Natural killer cell treated with Interleukin-12 subunit alpha and Interleukin-12 subunit beta and Interleukin-15 and Interleukin-18, amount 100 ng/mL, for 72 hours (primary cell): ENCODE measurements around the gene CHTF18. TPM values are rescaled to one million over a fixed set of nuclear protein-coding genes. Genes with fewer than 3 reads are reported as not detected.

Experiments used
- ATAC-seq, 2 donors: fragments of 150-1000 bp; cut with Tn5 transposase in 1 of 2; sonication (Bioruptor Pico), chemical (Tn5 transposase) in 1 of 2; 2 replicates each; pipeline ENCODE4 v1.10.0; 2021
- DNase-seq: peaks from one replicate; pipeline ENCODE4 v3.0.0; 2022; ENCODE audit warnings: low spot score
- H3K27ac Mint-ChIP-seq, 2 donors: 1 replicate in 1 of 2; 2 replicates in 1 of 2; pipeline ENCODE4 v1.8.0; 2022; ENCODE audit warnings: mixed read lengths in 2 of 2, mild to moderate bottlenecking in 1 of 2, moderate library complexity in 1 of 2
- H3K27me3 Mint-ChIP-seq, 2 donors: 1 replicate in 1 of 2; 2 replicates in 1 of 2; pipeline ENCODE4 v1.8.0; 2022; ENCODE audit warnings: mixed read lengths in 2 of 2
- H3K36me3 Mint-ChIP-seq: one replicate; pipeline ENCODE4 v1.8.0; 2022; ENCODE audit warnings: mixed read lengths
- H3K4me1 Mint-ChIP-seq, 2 donors: 1 replicate in 1 of 2; 2 replicates in 1 of 2; pipeline ENCODE4 v1.8.0; 2022; ENCODE audit warnings: low read depth in 2 of 2, mixed read lengths in 2 of 2, mild to moderate bottlenecking in 1 of 2
- H3K4me3 Mint-ChIP-seq: one replicate; pipeline ENCODE4 v1.8.0; 2022; ENCODE audit warnings: mixed read lengths
- H3K9me3 Mint-ChIP-seq: 2 replicates; pipeline ENCODE4 v1.8.0; 2022; ENCODE audit warnings: mixed read lengths
- total RNA-seq, 2 donors: library from RNA; stranded (reverse); gene quantifications; one replicate each; pipeline ENCODE4 v1.2.3, GENCODE V29; 2022

The CHTF18 gene
- total RNA-seq, 2 donors from 2014 or later, result 70.7 to 210 TPM

- Mint-ChIP-seq H3K36me3 (no peaks in the 10 kb centered on the region), H3K9me3 (no peaks in the 10 kb centered on the region), H3K27ac (no peak overlapping the region), H3K27me3 (no peaks in the 10 kb centered on the region), H3K4me1 (no peaks in the 10 kb centered on the region), H3K4me3 (no peak overlapping the region)
- DNase-seq, result no peak
- no peak for ATAC-seq
These were observed 24.2 kb upstream of the CHTF18 start for GRCh38 chr16:764184-764750.

- H3K36me3 Mint-ChIP-seq, result no peaks in the 10 kb centered on the region
- no peaks in the 10 kb centered on the region for H3K4me1 Mint-ChIP-seq
- DNase-seq (no peak), ATAC-seq (no peak)
- H3K4me3 Mint-ChIP-seq, result no peak overlapping the region
- no peaks in the 10 kb centered on the region for H3K9me3 Mint-ChIP-seq
- no peak overlapping the region for H3K27ac Mint-ChIP-seq
- H3K27me3 Mint-ChIP-seq, result no peaks in the 10 kb centered on the region
These were observed 23.5 kb upstream of the CHTF18 start for GRCh38 chr16:764848-765487.

- Mint-ChIP-seq H3K36me3 (no peaks in the 10 kb centered on the region), H3K4me1 (no peaks in the 10 kb centered on the region), H3K27ac (no peak overlapping the region), H3K27me3 (no peaks in the 10 kb centered on the region), H3K9me3 (no peaks in the 10 kb centered on the region), H3K4me3 (no peak overlapping the region)
- no peak for DNase-seq
- no peak for ATAC-seq
These were observed 22.9 kb upstream of the CHTF18 start for GRCh38 chr16:765488-765865.

GRCh38 chr16:766008-766819, 22.2 kb upstream of the CHTF18 start:
- DNase-seq (no peak), ATAC-seq (no peak)
- Mint-ChIP-seq H3K9me3 (no peaks in the 10 kb centered on the region), H3K27me3 (no peaks in the 10 kb centered on the region), H3K4me3 (no peak overlapping the region), H3K4me1 (no peaks in the 10 kb centered on the region), H3K36me3 (no peaks in the 10 kb centered on the region), H3K27ac (no peak overlapping the region)

- Mint-ChIP-seq H3K9me3 (no peaks in the 10 kb centered on the region), H3K36me3 (no peaks in the 10 kb centered on the region), H3K27me3 (no peaks in the 10 kb centered on the region), H3K4me3 (no peak overlapping the region), H3K4me1 (no peaks in the 10 kb centered on the region), H3K27ac (no peak overlapping the region)
- ATAC-seq (no peak), DNase-seq (no peak)
These were observed 21.4 kb upstream of the CHTF18 start for GRCh38 chr16:766820-767640.

- H3K27me3 Mint-ChIP-seq, result no peaks in the 10 kb centered on the region
- no peak overlapping the region for H3K4me3 Mint-ChIP-seq
- ATAC-seq (no peak), DNase-seq (no peak)
- no peaks in the 10 kb centered on the region for H3K36me3 Mint-ChIP-seq
- H3K4me1 Mint-ChIP-seq, result no peaks in the 10 kb centered on the region
- H3K9me3 Mint-ChIP-seq, result no peaks in the 10 kb centered on the region
- no peak overlapping the region for H3K27ac Mint-ChIP-seq
These were observed 20.6 kb upstream of the CHTF18 start for GRCh38 chr16:767743-768235.

- no peaks in the 10 kb centered on the region for H3K9me3 Mint-ChIP-seq
- no peaks in the 10 kb centered on the region for H3K4me1 Mint-ChIP-seq
- DNase-seq, result no peak
These were observed 20.0 kb upstream of the CHTF18 start for GRCh38 chr16:768428-768827.

GRCh38 chr16:769184-769784, 19.1 kb upstream of the CHTF18 start:
- Mint-ChIP-seq H3K4me1 (no peaks in the 10 kb centered on the region), H3K9me3 (no peaks in the 10 kb centered on the region), H3K36me3 (no peaks in the 10 kb centered on the region), H3K27me3 (no peaks in the 10 kb centered on the region), H3K27ac (no peak overlapping the region), H3K4me3 (no peak overlapping the region)
- DNase-seq (no peak), ATAC-seq (no peak)

More at GRCh38 chr16:768428-768827, 20.0 kb upstream of the CHTF18 start:
- ATAC-seq, result no peak
- no peak overlapping the region for H3K27ac Mint-ChIP-seq
- H3K4me3 Mint-ChIP-seq, result no peak overlapping the region
- no peaks in the 10 kb centered on the region for H3K36me3 Mint-ChIP-seq
- no peaks in the 10 kb centered on the region for H3K27me3 Mint-ChIP-seq

- Mint-ChIP-seq H3K36me3 (no peaks in the 10 kb centered on the region), H3K27ac (no peak overlapping the region), H3K9me3 (no peaks in the 10 kb centered on the region), H3K4me1 (no peaks in the 10 kb centered on the region), H3K4me3 (no peak overlapping the region), H3K27me3 (no peaks in the 10 kb centered on the region)
- ATAC-seq (no peak), DNase-seq (no peak)
These were observed 18.5 kb upstream of the CHTF18 start for GRCh38 chr16:769934-770333.

GRCh38 chr16:770411-770810, 18.0 kb upstream of the CHTF18 start:
- Mint-ChIP-seq H3K9me3 (no peaks in the 10 kb centered on the region), H3K27ac (no peak overlapping the region), H3K36me3 (no peaks in the 10 kb centered on the region), H3K4me1 (no peaks in the 10 kb centered on the region), H3K27me3 (no peaks in the 10 kb centered on the region), H3K4me3 (no peak overlapping the region)
- ATAC-seq (no peak), DNase-seq (no peak)

- H3K27me3 Mint-ChIP-seq, result peaks cover 0 to 3% of the 10 kb centered on the region in 2 donors
These were observed 15.5 kb upstream of the CHTF18 start for GRCh38 chr16:772959-773358.

GRCh38 chr16:774086-775001, 14.1 kb upstream of the CHTF18 start:
- Mint-ChIP-seq H3K9me3 (no peaks in the 10 kb centered on the region), H3K4me1 (peaks cover 0 to 2% of the 10 kb centered on the region in 2 donors), H3K27ac (no peak overlapping the region), H3K27me3 (peaks cover 0 to 3% of the 10 kb centered on the region in 2 donors), H3K4me3 (no peak overlapping the region), H3K36me3 (no peaks in the 10 kb centered on the region)
- ATAC-seq (peak in 1 of 2 donors; percentile 16), DNase-seq (no peak)

More at GRCh38 chr16:772959-773358, 15.5 kb upstream of the CHTF18 start:
- Mint-ChIP-seq H3K27ac (no peak overlapping the region), H3K36me3 (no peaks in the 10 kb centered on the region), H3K4me1 (peaks cover 0 to 2% of the 10 kb centered on the region in 2 donors), H3K4me3 (no peak overlapping the region), H3K9me3 (no peaks in the 10 kb centered on the region)
- DNase-seq (no peak), ATAC-seq (no peak)
